H9 (cell line): ENCODE measurements around the gene FAF1. TPM values are rescaled to one million over a fixed set of nuclear protein-coding genes. Genes with fewer than 3 reads are reported as not detected.

Experiments
- DNase-seq: peaks from one replicate; pipeline ENCODE4 v3.0.0-alpha.2; 2017
- H2AFZ ChIP-seq: one replicate; pipeline ENCODE4 v1.6.1; 2013; ENCODE audit warnings: mild to moderate bottlenecking, low read length, control low read depth, moderate library complexity
- H2AK5ac ChIP-seq: 2 replicates; pipeline ENCODE4 v1.6.1; 2013; ENCODE audit warnings: low read length, control low read depth, mixed read lengths; ENCODE audit not compliant: insufficient read length
- H2BK120ac ChIP-seq: one replicate; pipeline ENCODE4 v1.6.1; 2013; ENCODE audit warnings: low read depth, mild to moderate bottlenecking, low read length, control low read depth, inconsistent platforms; ENCODE audit not compliant: poor library complexity, severe bottlenecking
- H2BK12ac ChIP-seq: 2 replicates; pipeline ENCODE4 v1.6.1; 2013; ENCODE audit warnings: low read length, control low read depth, mixed read lengths, low read depth; ENCODE audit not compliant: insufficient read length
- H2BK15ac ChIP-seq: 2 replicates; pipeline ENCODE4 v1.6.1; 2013; ENCODE audit warnings: low read depth, low read length, control low read depth
- H2BK20ac ChIP-seq: one replicate; pipeline ENCODE4 v1.6.1; 2013; ENCODE audit warnings: low read depth, mild to moderate bottlenecking, low read length, control low read depth, inconsistent platforms; ENCODE audit not compliant: poor library complexity, severe bottlenecking
- H2BK5ac ChIP-seq: 2 replicates; pipeline ENCODE4 v1.6.1; 2013; ENCODE audit warnings: low read length, control low read depth, mixed read lengths; ENCODE audit not compliant: insufficient read length
- H3K14ac ChIP-seq: 2 replicates; pipeline ENCODE4 v1.6.1; 2013; ENCODE audit warnings: low read length, control low read depth; ENCODE audit not compliant: insufficient read depth
- H3K18ac ChIP-seq: 2 replicates; pipeline ENCODE4 v1.6.1; 2013; ENCODE audit warnings: low read depth, mild to moderate bottlenecking, mixed read lengths, low read length, control low read depth; ENCODE audit not compliant: insufficient read length
- H3K23ac ChIP-seq: 2 replicates; pipeline ENCODE4 v1.6.1; 2013; ENCODE audit warnings: low read length, control low read depth, mixed read lengths, low read depth; ENCODE audit not compliant: insufficient read length
- H3K23me2 ChIP-seq: 2 replicates; pipeline ENCODE4 v1.6.1; 2013; ENCODE audit warnings: low read depth, mild to moderate bottlenecking, mixed read lengths, low read length, control low read depth; ENCODE audit not compliant: insufficient read length, poor library complexity, severe bottlenecking
- H3K27ac ChIP-seq: 2 replicates; pipeline ENCODE4 v1.5.1; 2013; ENCODE audit warnings: low read length, control low read depth, mixed read lengths, low read depth; ENCODE audit not compliant: insufficient read length
- H3K27me3 ChIP-seq: 2 replicates; pipeline ENCODE4 v1.6.1; 2013; ENCODE audit warnings: low read length, control low read depth, inconsistent platforms; ENCODE audit not compliant: insufficient read depth
- H3K4ac ChIP-seq: 2 replicates; pipeline ENCODE4 v1.6.1; 2013; ENCODE audit warnings: low read depth, mild to moderate bottlenecking, control low read depth, inconsistent platforms, low read length, moderate library complexity
- H3K4me1 ChIP-seq: 2 replicates; pipeline ENCODE4 v1.6.1; 2013; ENCODE audit warnings: low read length, control low read depth, inconsistent platforms; ENCODE audit not compliant: insufficient read depth
- H3K4me2 ChIP-seq: 2 replicates; pipeline ENCODE4 v1.6.1; 2013; ENCODE audit warnings: low read length, control low read depth, mixed read lengths; ENCODE audit not compliant: insufficient read length, insufficient read depth
- H3K56ac ChIP-seq: 2 replicates; pipeline ENCODE4 v1.6.1; 2013; ENCODE audit warnings: low read depth, mild to moderate bottlenecking, mixed read lengths, low read length, control low read depth; ENCODE audit not compliant: insufficient read length
- H3K79me1 ChIP-seq: 2 replicates; pipeline ENCODE4 v1.6.1; 2013; ENCODE audit warnings: low read depth, mild to moderate bottlenecking, moderate library complexity, low read length, control low read depth, inconsistent platforms; ENCODE audit not compliant: insufficient read depth, poor library complexity, severe bottlenecking
- H3K79me2 ChIP-seq: 2 replicates; pipeline ENCODE4 v1.6.1; 2013; ENCODE audit warnings: low read length, control low read depth, inconsistent platforms; ENCODE audit not compliant: insufficient read depth
- H3K9ac ChIP-seq: 2 replicates; pipeline ENCODE4 v1.6.1; 2013; ENCODE audit warnings: low read length, control low read depth, mixed read lengths; ENCODE audit not compliant: insufficient read length; ENCODE audit errors: extremely low read depth
- H3K9me3 ChIP-seq: one replicate; pipeline ENCODE4 v1.6.1; 2013; ENCODE audit warnings: low read depth, low read length, inconsistent platforms; ENCODE audit not compliant: control insufficient read depth
- H3T11ph ChIP-seq: one replicate; pipeline ENCODE4 v1.6.1; 2013; ENCODE audit warnings: mild to moderate bottlenecking, low read length, control low read depth, inconsistent platforms
- H4K20me1 ChIP-seq: one replicate; pipeline ENCODE4 v1.6.1; 2013; ENCODE audit not compliant: control insufficient read depth, insufficient read length, insufficient read depth
- H4K5ac ChIP-seq: 2 replicates; pipeline ENCODE4 v1.6.1; 2013; ENCODE audit warnings: low read depth, mild to moderate bottlenecking, mixed read lengths, low read length, control low read depth; ENCODE audit not compliant: insufficient read length
- H4K8ac ChIP-seq: replicated peaks from 2 replicates; pipeline ENCODE4 v1.6.1; 2013; ENCODE audit warnings: low read length, control low read depth, mixed read lengths, low read depth; ENCODE audit not compliant: insufficient read length
- H4K91ac ChIP-seq: 2 replicates; pipeline ENCODE4 v1.6.1; 2013; ENCODE audit warnings: low read depth, mild to moderate bottlenecking, moderate library complexity, mixed read lengths, low read length, control low read depth; ENCODE audit not compliant: insufficient read length
- H3K27ac Mint-ChIP-seq, 3 experiments: 2 replicates in 2 of 3; 3 replicates in 1 of 3; pipeline ENCODE4 v1.8.0; 2020 to 2021; ENCODE audit warnings: mixed read lengths in 3 of 3, mild to moderate bottlenecking in 1 of 3, moderate library complexity in 1 of 3
- H3K27me3 Mint-ChIP-seq: 2 replicates; pipeline ENCODE4 v1.8.0; 2021; ENCODE audit warnings: low read depth, mild to moderate bottlenecking, moderate library complexity, mixed read lengths
- H3K36me3 Mint-ChIP-seq, 3 experiments: 2 replicates in 2 of 3; 3 replicates in 1 of 3; pipeline ENCODE4 v1.8.0; 2020 to 2021; ENCODE audit warnings: low read depth in 3 of 3, mixed read lengths in 3 of 3; ENCODE audit not compliant: insufficient read depth in 1 of 3
- H3K4me1 Mint-ChIP-seq, 2 experiments: 2 replicates each; pipeline ENCODE4 v1.8.0; 2020; ENCODE audit warnings: mixed read lengths in 2 of 2
- H3K4me3 Mint-ChIP-seq, 2 experiments: 2 replicates in 1 of 2; 3 replicates in 1 of 2; pipeline ENCODE4 v1.8.0; 2020 to 2021; ENCODE audit warnings: mild to moderate bottlenecking in 2 of 2, mixed read lengths in 2 of 2, moderate library complexity in 1 of 2
- H3K9me3 Mint-ChIP-seq, 2 experiments: 2 replicates in 1 of 2; 3 replicates in 1 of 2; pipeline ENCODE4 v1.8.0; 2020; ENCODE audit warnings: mild to moderate bottlenecking in 2 of 2, mixed read lengths in 2 of 2, moderate library complexity in 1 of 2
- CTCF ChIP-seq: fragments of 200-600 bp; sonication (generic); conservative IDR thresholded peaks from 3 replicates; pipeline ENCODE4 v1.8.0; 2021; ENCODE audit warnings: antibody characterized with exemption, mild to moderate bottlenecking
- WGBS: extraction: QIAGEN DNeasy Blood & Tissue Kit; methylation state at CpG from one replicate; pipeline ENCODE4 v1.1.7; 2013; ENCODE audit warnings: missing lambda C conversion rate, low lambda C conversion rate, mixed read lengths; ENCODE audit not compliant: insufficient read length; ENCODE audit errors: extremely low coverage; 5-methylcytosine and 5-hydroxymethylcytosine counted together
- total RNA-seq: library from RNA; stranded (reverse); gene quantifications from 2 replicates; pipeline ENCODE4 v1.2.1, GENCODE V29; 2021

FAF1 gene
- total RNA-seq, 1 experiment from 2014 or later = 60.8 TPM

DNA sequence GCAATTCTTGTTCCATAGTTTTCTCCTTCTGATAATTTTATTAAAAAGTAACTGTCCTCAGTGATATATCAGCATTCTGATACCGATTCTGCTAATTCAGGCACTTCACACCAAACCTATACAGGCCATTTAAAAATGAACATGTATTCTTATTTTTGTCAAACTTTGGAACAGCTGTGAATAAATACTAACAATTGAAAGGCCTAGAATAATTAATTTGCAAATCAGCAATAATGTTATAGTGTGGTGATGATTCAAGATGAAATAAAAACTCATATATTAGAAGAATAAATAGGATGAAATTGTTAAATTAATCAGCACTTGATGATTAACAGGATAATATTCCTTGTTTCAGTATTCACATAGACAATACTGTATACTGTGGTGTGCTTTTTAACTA, 19.9 kb upstream of the FAF1 start:
- TF ChIP-seq CTCF = no peak
- Histone ChIP-seq H4K8ac (no peak overlapping the region), H3K9me3 (no peaks in the 10 kb centered on the region), H3K56ac (no peak overlapping the region), H3K4ac (no peak overlapping the region), H2AK5ac (no peak overlapping the region), H3K9ac (no peak overlapping the region), H2BK20ac (no peak overlapping the region), H3K27ac (no peak overlapping the region), H2BK12ac (no peak overlapping the region), H3K79me1 (no peaks in the 10 kb centered on the region), H4K20me1 (no peaks in the 10 kb centered on the region), H3K14ac (no peak overlapping the region), H4K91ac (no peak overlapping the region), H2BK120ac (no peak overlapping the region), H3K23me2 (peaks cover 6% of the 10 kb centered on the region), H3K18ac (no peak overlapping the region), H2BK15ac (no peak overlapping the region), H3K4me1 (0 out of 2 replicates have a peak, but pooled peaks cover 2% of the 10 kb centered on the region), H3K27me3 (peaks cover 30% of the 10 kb centered on the region), H3K23ac (no peak overlapping the region), H3K79me2 (no peaks in the 10 kb centered on the region), H3K4me2 (no peak overlapping the region), H3T11ph (no peak overlapping the region), H4K5ac (no peak overlapping the region), H2BK5ac (no peak overlapping the region), H2AFZ (no peak overlapping the region)
- WGBS = no CpG with 5 or more reads among the region's 1 CpG
- peaks cover 19 to 25% of the 10 kb centered on the region in 2 experiments for H3K4me1 Mint-ChIP-seq
- H3K4me3 Mint-ChIP-seq = no peak overlapping the region
- H3K27me3 Mint-ChIP-seq = peaks cover 93% of the 10 kb centered on the region
- no peak for DNase-seq
- H3K9me3 Mint-ChIP-seq = peaks cover 0 to 3% of the 10 kb centered on the region in 2 experiments; a peak in 1 of 5 replicates
- H3K27ac Mint-ChIP-seq = no peak overlapping the region
- H3K36me3 Mint-ChIP-seq = no peaks in the 10 kb centered on the region; a peak in 1 of 7 replicates
